GM10847 (cell line): ENCODE results near the gene C16orf78.

ENCODE experiments used
- POLR2A ChIP-seq: IDR thresholded peaks from 2 replicates; pipeline ENCODE4 v1.6.1; 2011; ENCODE audit not compliant: insufficient read length; ENCODE audit errors: extremely low read depth

The C16orf78 gene

GRCh38 chr16:49344401-49344800 lies 29.2 kb upstream of the C16orf78 start:
- TF ChIP-seq POLR2A, result no peak

- no peak for TF ChIP-seq POLR2A
Observed at GRCh38 chr16:49345829-49346228, 27.8 kb upstream of the C16orf78 start.

GRCh38 chr16:49346459-49346858 lies 27.1 kb upstream of the C16orf78 start:
- no peak for TF ChIP-seq POLR2A

GRCh38 chr16:49347476-49347875 lies 26.1 kb upstream of the C16orf78 start:
- TF ChIP-seq POLR2A, result no peak

GRCh38 chr16:49348408-49349176 lies 25.0 kb upstream of the C16orf78 start:
- TF ChIP-seq POLR2A, result no peak

- no peak for TF ChIP-seq POLR2A
Observed at GRCh38 chr16:49349446-49350168, 24.0 kb upstream of the C16orf78 start.

GRCh38 chr16:49350265-49351095 lies 23.1 kb upstream of the C16orf78 start:
- TF ChIP-seq POLR2A, result no peak

- TF ChIP-seq POLR2A, result no peak
Observed at GRCh38 chr16:49351096-49351487, 22.5 kb upstream of the C16orf78 start.

GRCh38 chr16:49352892-49353291 lies 20.7 kb upstream of the C16orf78 start:
- TF ChIP-seq POLR2A, result no peak

- TF ChIP-seq POLR2A, result no peak
Observed at GRCh38 chr16:49353680-49354079, 19.9 kb upstream of the C16orf78 start.

- no peak for TF ChIP-seq POLR2A
Observed at GRCh38 chr16:49354101-49354500, 19.5 kb upstream of the C16orf78 start.

- TF ChIP-seq POLR2A, result no peak
Observed at GRCh38 chr16:49354991-49355390, 18.6 kb upstream of the C16orf78 start.

GRCh38 chr16:49355933-49356665 lies 17.5 kb upstream of the C16orf78 start:
- no peak for TF ChIP-seq POLR2A

- TF ChIP-seq POLR2A, result no peak
Observed at GRCh38 chr16:49356728-49357488, 16.7 kb upstream of the C16orf78 start.
